PC-9 (cell line): ENCODE data around the gene GMIP. TPM values are rescaled to one million over a fixed set of nuclear protein-coding genes. Genes with fewer than 3 reads are reported as not detected.
"Not testable (repeated sequence)": the region's sequence is repeated elsewhere in the genome, so short reads cannot be mapped to it uniquely, and the experiment has no call there.

Experiments used
- BruUV-seq: library from RNA; stranded (reverse); fragments of 400-500 nt; replicated peaks from 2 replicates; lab custom pipeline; 2021; lab: Mats Ljungman, UMichigan
- CTCF ChIA-PET: fragments of 300-600 bp; sonication (Branson Sonifier 250); formaldehyde crosslinking; loops from one replicate; lab custom pipeline; 2022; ENCODE audit warnings: antibody characterized with exemption; lab: Charles Lee
- POLR2A ChIA-PET: fragments of 300-600 bp; sonication (Branson Sonifier 250); formaldehyde crosslinking; loops from one replicate; lab custom pipeline; 2022; ENCODE audit warnings: antibody characterized with exemption; ENCODE audit not compliant: unreplicated experiment; lab: Charles Lee
- DNase-seq, 2 experiments: peaks; one replicate each; pipeline versions ENCODE4 v3.0.0 to v3.0.0-alpha.2; 2015 to 2022; ENCODE audit warnings: mixed read lengths in 1 of 2
- H2AFZ ChIP-seq: fragments of 200-600 bp; sonication (generic); 2 replicates; pipeline ENCODE4 v1.8.1; 2017; ENCODE audit warnings: antibody characterized with exemption
- H3F3A ChIP-seq: fragments of 200-600 bp; sonication (generic); 2 replicates; pipeline ENCODE4 v1.8.1; 2017; ENCODE audit warnings: antibody characterized with exemption, mild to moderate bottlenecking, low read depth; ENCODE audit not compliant: insufficient read depth
- H3K27ac ChIP-seq: fragments of 200-600 bp; sonication (generic); 2 replicates; pipeline ENCODE4 v1.6.1; 2016; ENCODE audit warnings: mixed run types
- H3K27me3 ChIP-seq: fragments of 200-600 bp; sonication (generic); 2 replicates; pipeline ENCODE4 v1.6.1; 2016; ENCODE audit warnings: low read depth, mixed run types; ENCODE audit not compliant: insufficient read depth
- H3K36me3 ChIP-seq: fragments of 200-600 bp; sonication (generic); 2 replicates; pipeline ENCODE4 v1.6.1; 2016; ENCODE audit warnings: low read depth, mixed run types
- H3K4me1 ChIP-seq: fragments of 200-600 bp; sonication (generic); replicated peaks from 2 replicates; pipeline ENCODE4 v1.6.1; 2016; ENCODE audit warnings: mixed run types; ENCODE audit not compliant: insufficient read depth
- H3K4me2 ChIP-seq: fragments of 200-600 bp; sonication (generic); 2 replicates; pipeline ENCODE4 v1.6.1; 2017; ENCODE audit warnings: mixed run types
- H3K4me3 ChIP-seq: fragments of 200-600 bp; sonication (generic); 2 replicates; pipeline ENCODE4 v1.6.1; 2016; ENCODE audit warnings: mixed run types
- H3K79me2 ChIP-seq: fragments of 200-600 bp; sonication (generic); 2 replicates; pipeline ENCODE4 v1.6.1; 2017; ENCODE audit warnings: low read depth, mixed run types
- H3K9me2 ChIP-seq: fragments of 200-600 bp; sonication (generic); 2 replicates; pipeline ENCODE4 v1.8.1; 2017; ENCODE audit warnings: mild to moderate bottlenecking; ENCODE audit not compliant: insufficient read depth
- H3K9me3 ChIP-seq: fragments of 200-600 bp; sonication (generic); 2 replicates; pipeline ENCODE4 v1.8.1; 2016; ENCODE audit warnings: low read depth; ENCODE audit not compliant: insufficient read depth
- H4K20me1 ChIP-seq: fragments of 200-600 bp; sonication (generic); 2 replicates; pipeline ENCODE4 v1.8.1; 2017; ENCODE audit not compliant: insufficient read depth
- CTCF ChIP-seq: fragments of 200-600 bp; sonication (generic); conservative IDR thresholded peaks from 2 replicates; pipeline ENCODE4 v1.6.1; 2017; ENCODE audit warnings: mixed run types, antibody characterized with exemption, mild to moderate bottlenecking, moderate library complexity
- EZH2 ChIP-seq: fragments of 200-600 bp; sonication (generic); IDR thresholded peaks from 2 replicates; pipeline ENCODE4 v1.8.0; 2017; ENCODE audit warnings: antibody characterized with exemption, low read depth
- intact Hi-C: fragments of 100-400 bp; cut with micrococcal nuclease; formaldehyde crosslinking; loops from one replicate; pipeline ENCODE4 v1.10.0; 2022; ENCODE audit not compliant: unreplicated experiment
- total RNA-seq: library from RNA; stranded (reverse); gene quantifications from 2 replicates; pipeline ENCODE4 v1.2.3, GENCODE V29; 2021

Gene GMIP
- total RNA-seq, 1 experiment from 2014 or later = 15.4 TPM

DNA sequence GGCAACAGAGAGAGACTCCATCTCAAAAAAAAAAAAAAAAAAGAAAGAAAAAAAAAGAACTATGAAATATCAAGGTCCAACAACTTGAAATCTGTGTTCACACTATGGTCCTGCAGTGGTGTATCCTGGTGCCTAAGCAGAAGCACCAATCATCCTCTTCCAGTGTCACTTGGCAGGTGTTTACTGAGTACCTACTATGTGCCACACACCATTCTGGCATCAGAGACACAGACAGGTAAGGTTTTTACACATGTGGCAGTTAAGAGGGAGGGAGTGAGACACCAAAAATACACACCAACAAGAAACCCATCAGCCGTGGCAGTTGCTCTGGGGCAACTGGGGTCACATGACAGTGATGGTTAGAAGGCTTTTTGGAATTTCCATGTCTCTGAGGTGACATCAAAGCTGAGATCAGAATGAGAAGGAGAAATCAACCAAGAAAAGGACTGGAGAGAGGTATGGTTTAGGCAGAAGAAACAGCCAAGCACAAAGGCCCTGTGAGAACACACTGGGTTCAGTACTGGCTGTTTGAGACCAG is 42.6 kb downstream of the GMIP start:
- 0 out of 2 replicates have a peak overlapping the region, but pooled peaks have one; percentile 58 for H3K4me2 ChIP-seq
- H2AFZ ChIP-seq = no peak overlapping the region
- BruUV-seq = no TSS peak
- H4K20me1 ChIP-seq = no peaks in the 10 kb centered on the region
- no peaks in the 10 kb centered on the region for H3K9me2 ChIP-seq
- peaks cover 10% of the 10 kb centered on the region; the same call in 1 of the 2 replicates for H3K79me2 ChIP-seq
- no peak overlapping the region for H3K4me3 ChIP-seq
- peaks cover 62% of the 10 kb centered on the region for H3K4me1 ChIP-seq
- peaks cover 50% of the 10 kb centered on the region for H3F3A ChIP-seq
- no peaks in the 10 kb centered on the region for H3K9me3 ChIP-seq
- 0 out of 2 replicates have a peak overlapping the region, but pooled peaks have one; percentile 73 for H3K27ac ChIP-seq
- no peaks in the 10 kb centered on the region for H3K27me3 ChIP-seq
- CTCF ChIA-PET = no interaction called here
- H3K36me3 ChIP-seq = no peaks in the 10 kb centered on the region
- DNase-seq = peak in 1 of 2 experiments; percentile 8
- no peak for TF ChIP-seq CTCF
- no peak for TF ChIP-seq EZH2
- POLR2A ChIA-PET = no interaction called here
- intact Hi-C loops = no loop called here

DNA sequence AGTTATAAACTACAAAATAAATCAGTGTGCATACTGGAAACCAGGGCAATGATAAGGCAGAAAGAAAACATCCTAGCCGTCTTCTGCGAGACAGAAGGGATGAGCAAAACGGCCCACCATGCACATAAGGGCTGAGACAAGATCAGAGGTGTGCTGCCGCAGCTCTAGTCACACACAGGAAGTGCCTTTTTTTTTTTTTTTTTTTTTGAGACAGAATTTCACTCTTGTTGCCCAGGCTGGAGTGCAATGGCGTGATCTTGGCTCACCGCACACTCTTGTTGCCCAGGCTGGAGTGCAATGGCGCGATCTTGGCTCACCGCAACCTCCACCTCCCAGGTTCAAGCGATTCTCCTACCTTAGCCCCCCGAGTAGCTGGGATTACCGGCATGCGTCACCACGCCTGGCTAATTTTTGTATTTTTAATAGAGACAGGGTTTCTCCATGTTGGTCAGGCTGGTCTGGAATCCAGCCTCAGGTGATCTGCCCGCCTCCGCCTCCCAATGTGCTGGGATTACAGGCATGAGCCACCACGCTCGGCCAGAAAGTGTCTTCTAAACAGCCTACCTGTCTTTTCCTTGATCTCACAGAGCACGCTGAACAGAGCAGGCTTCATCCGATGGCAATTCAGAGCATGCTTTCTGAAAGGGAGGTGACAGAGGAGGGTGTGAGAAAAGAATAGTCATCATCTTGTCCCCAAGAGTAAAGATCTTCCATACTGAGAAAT is 44.6 kb downstream of the GMIP start:
- H4K20me1 ChIP-seq, H2AFZ ChIP-seq, H3K9me3 ChIP-seq, CTCF ChIA-PET, H3K79me2 ChIP-seq, POLR2A ChIA-PET, H3K4me3 ChIP-seq, H3K27me3 ChIP-seq, H3K36me3 ChIP-seq, intact Hi-C loops, BruUV-seq, H3K9me2 ChIP-seq, H3K4me2 ChIP-seq, DNase-seq, H3K27ac ChIP-seq: not testable (repeated sequence)
- Histone ChIP-seq H3K4me1 (peaks cover 72% of the 10 kb centered on the region), H3F3A (peaks cover 63% of the 10 kb centered on the region)

DNA sequence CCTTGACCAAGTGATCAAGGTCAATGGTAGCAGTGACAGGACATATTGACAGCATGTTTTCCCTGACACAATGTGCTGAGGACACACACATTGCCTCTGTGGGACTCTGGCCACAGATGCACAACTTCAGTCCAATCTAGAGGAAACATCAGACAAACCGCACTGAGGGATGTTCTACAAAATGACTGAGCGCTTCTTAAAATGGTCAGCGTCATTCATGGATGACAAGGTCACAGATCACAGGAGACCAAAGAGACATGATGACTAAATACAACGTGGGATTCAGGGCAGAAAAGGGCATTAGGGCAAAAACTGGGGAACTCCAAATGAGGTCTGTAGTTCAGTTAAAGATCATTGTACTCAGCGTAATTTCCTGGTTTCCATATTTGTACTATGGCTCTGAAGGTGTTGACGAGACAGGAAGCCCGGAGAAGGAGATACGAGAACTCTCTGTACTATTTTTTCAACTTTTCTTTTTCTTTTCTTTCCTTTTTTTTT is 45.6 kb downstream of the GMIP start:
- no peak for DNase-seq
- Histone ChIP-seq H4K20me1 (no peaks in the 10 kb centered on the region), H3K4me3 (no peak overlapping the region), H3K9me3 (no peaks in the 10 kb centered on the region), H2AFZ (no peak overlapping the region), H3K4me1 (peaks cover 75% of the 10 kb centered on the region), H3K27me3 (no peaks in the 10 kb centered on the region), H3K4me2 (no peak overlapping the region), H3K36me3 (no peaks in the 10 kb centered on the region), H3K27ac (no peak overlapping the region), H3K9me2 (no peaks in the 10 kb centered on the region), H3F3A (peaks cover 57% of the 10 kb centered on the region), H3K79me2 (peaks cover 10% of the 10 kb centered on the region; the same call in 1 of the 2 replicates)
- intact Hi-C loops = no loop called here
- no TSS peak for BruUV-seq
- ChIA-PET CTCF (no interaction called here), POLR2A (no interaction called here)
- TF ChIP-seq CTCF (no peak), EZH2 (no peak)
